Endothelial cell of umbilical vein (primary cell): ENCODE measurements around the gene RGL3. TPM values are rescaled to one million over a fixed set of nuclear protein-coding genes. Genes with fewer than 3 reads are reported as not detected.

Experiments
- BruUV-seq: library from RNA; stranded (reverse); fragments of 400-500 nt; replicated peaks from 2 replicates; lab custom pipeline; 2021; lab: Mats Ljungman, UMichigan
- CTCF ChIA-PET: fragments of 300-600, 350-600 bp; sonication (Branson Sonifier 250); formaldehyde crosslinking; loops from one replicate; lab custom pipeline; 2021; ENCODE audit warnings: antibody characterized with exemption, inconsistent platforms; lab: Charles Lee
- POLR2A ChIA-PET: fragments of 300-600, 350-600 bp; sonication (Branson Sonifier 250); formaldehyde crosslinking; loops from one replicate; lab custom pipeline; 2021; ENCODE audit warnings: antibody characterized with exemption, inconsistent platforms; lab: Charles Lee
- DNase-seq: peaks from one replicate; pipeline ENCODE4 v3.0.0-alpha.2; 2011; ENCODE audit warnings: low read depth, low spot score
- FAIRE-seq: peaks from 2 replicates; lab custom pipeline; 2011; peaks lifted over from hg19 to GRCh38; lab: Jason Lieb, UNC
- H2AFZ ChIP-seq: 2 replicates; pipeline ENCODE4 v1.6.0; 2012; ENCODE audit warnings: low read depth, low read length, control low read depth, inconsistent platforms
- H3K27ac ChIP-seq: 2 replicates; pipeline ENCODE4 v1.5.1; 2011; ENCODE audit warnings: low read depth, mild to moderate bottlenecking, control low read depth, low read length, moderate library complexity; ENCODE audit not compliant: insufficient read depth
- H3K27me3 ChIP-seq, 2 experiments: 2 replicates each; pipeline versions ENCODE4 v1.6.0 to v1.6.1; 2011; ENCODE audit warnings: low read length in 2 of 2, mixed read lengths in 1 of 2; ENCODE audit not compliant: control insufficient read depth in 2 of 2, insufficient read depth in 2 of 2
- H3K36me3 ChIP-seq, 2 experiments: 2 replicates in 1 of 2; 3 replicates in 1 of 2; pipeline ENCODE4 v1.5.1; 2011; ENCODE audit warnings: low read length in 2 of 2, mild to moderate bottlenecking in 1 of 2, moderate library complexity in 1 of 2; ENCODE audit not compliant: control insufficient read depth in 2 of 2, insufficient read depth in 2 of 2; ENCODE audit errors: extremely low read depth in 1 of 2
- H3K4me1 ChIP-seq: 3 replicates; pipeline ENCODE4 v1.5.1; 2011; ENCODE audit warnings: mild to moderate bottlenecking, low read length; ENCODE audit not compliant: control insufficient read depth, insufficient read depth; ENCODE audit errors: extremely low read depth
- H3K4me2 ChIP-seq: 2 replicates; pipeline ENCODE4 v1.6.1; 2011; ENCODE audit warnings: low read length, control low read depth, mixed read lengths; ENCODE audit not compliant: insufficient read depth
- H3K4me3 ChIP-seq, 3 experiments: fragments of 200-600 bp in 1 of 3; sonication (generic), shearing (Covaris generic) in 1 of 3; replicated peaks in 1 of 3; 2 replicates each; pipeline ENCODE4 v1.5.1; 2011 to 2016; ENCODE audit warnings: control low read depth in 3 of 3, low read length in 3 of 3, mild to moderate bottlenecking in 2 of 3, inconsistent platforms in 1 of 3, low read depth in 1 of 3, moderate library complexity in 1 of 3; ENCODE audit not compliant: insufficient read depth in 1 of 3
- H3K79me2 ChIP-seq: 2 replicates; pipeline ENCODE4 v1.6.0; 2012; ENCODE audit warnings: low read length, inconsistent platforms; ENCODE audit not compliant: control insufficient read depth, insufficient read depth
- H3K9ac ChIP-seq: replicated peaks from 2 replicates; pipeline ENCODE3; 2011; ENCODE audit warnings: low read length, control low read depth; ENCODE audit not compliant: insufficient read depth; ENCODE audit errors: extremely low read depth
- H3K9me1 ChIP-seq: replicated peaks from 3 replicates; pipeline ENCODE4 v1.6.0; 2011; ENCODE audit warnings: mild to moderate bottlenecking, low read length; ENCODE audit not compliant: control insufficient read depth, insufficient read depth; ENCODE audit errors: extremely low read depth
- H3K9me3 ChIP-seq: replicated peaks from 2 replicates; pipeline ENCODE4 v1.5.1; 2012; ENCODE audit warnings: low read length, inconsistent platforms; ENCODE audit not compliant: control insufficient read depth, insufficient read depth
- H4K20me1 ChIP-seq: replicated peaks from 2 replicates; pipeline ENCODE3; 2011; ENCODE audit warnings: mild to moderate bottlenecking, low read length; ENCODE audit not compliant: control insufficient read depth, insufficient read depth; ENCODE audit errors: extremely low read depth
- EZH2 ChIP-seq: IDR thresholded peaks from 2 replicates; pipeline ENCODE4 v1.6.1; 2012; ENCODE audit warnings: borderline replicate concordance, low read depth, mild to moderate bottlenecking, moderate library complexity, low read length, inconsistent platforms; ENCODE audit not compliant: severe bottlenecking
- GATA2 ChIP-seq: IDR thresholded peaks from 2 replicates; pipeline ENCODE4 v1.7.0; 2011; ENCODE audit warnings: low read depth, mild to moderate bottlenecking, moderate library complexity, mixed read lengths, low read length; ENCODE audit not compliant: insufficient read length, insufficient read depth
- JUN ChIP-seq: IDR thresholded peaks from 2 replicates; pipeline ENCODE4 v1.6.1; 2011; ENCODE audit warnings: borderline replicate concordance, low read depth; ENCODE audit not compliant: insufficient read length, insufficient read depth
- MYC ChIP-seq: IDR thresholded peaks from one replicate; pipeline ENCODE4 v1.6.1; 2011; ENCODE audit warnings: mild to moderate bottlenecking, low read depth, low read length
- POLR2A ChIP-seq: IDR thresholded peaks from 2 replicates; pipeline ENCODE4 v1.6.1; 2012; ENCODE audit warnings: low read depth, mild to moderate bottlenecking, control low read depth, low read length
- dilution Hi-C: fragments of 300-500 bp; cut with MboI; formaldehyde crosslinking; loops from one replicate; pipeline ENCODE4 v1.15.0; 2019; ENCODE audit warnings: low sequenced_read_pairs; ENCODE audit not compliant: extremely low pct_ligation_motif_present
- intact Hi-C: fragments of 100-400 bp; cut with micrococcal nuclease; formaldehyde crosslinking; loops from one replicate; pipeline ENCODE4 v1.10.0; 2022
- polyA plus RNA-seq, 4 experiments: library from polyadenylated mRNA; depleted of rRNA in 3 of 4; stranded (reverse) in 3 of 4; unstranded in 1 of 4; fragments of >200 nt; gene quantifications; 2 replicates each; pipeline versions ENCODE4 v1.2.1 to v1.2.3, GENCODE V29; 2011 to 2012; ENCODE audit warnings: missing spikeins in 1 of 4
- small RNA-seq: library from RNA; depleted of rRNA; stranded (forward); fragments of <200 nt; gene quantifications from one replicate; pipeline ENCODE3, GENCODE V24; 2012; ENCODE audit warnings: low replicate concordance, low read depth; ENCODE audit not compliant: insufficient read depth, insufficient read length
- total RNA-seq: library from RNA; stranded (reverse); gene quantifications from 2 replicates; pipeline ENCODE4 v1.2.3, GENCODE V29; 2021
- TF ChIP-seq, protein P1 (sequence below), 2 donors: IDR thresholded peaks; 1 replicate in 1 of 2; 2 replicates in 1 of 2; pipeline ENCODE4 v1.5.1; 2011; ENCODE audit warnings: low read length in 2 of 2, mild to moderate bottlenecking in 2 of 2, moderate library complexity in 2 of 2, control low read depth in 1 of 2, inconsistent platforms in 1 of 2, low read depth in 1 of 2; ENCODE audit not compliant: insufficient read depth in 1 of 2; ENCODE audit errors: extremely low read depth in 1 of 2

RGL3 gene
- total and polyA plus RNA-seq, 2 donors (not counting 3 experiments of a cell fraction or from before 2014, with no cell fraction given): 0.23 to 5.2 TPM

DNA sequence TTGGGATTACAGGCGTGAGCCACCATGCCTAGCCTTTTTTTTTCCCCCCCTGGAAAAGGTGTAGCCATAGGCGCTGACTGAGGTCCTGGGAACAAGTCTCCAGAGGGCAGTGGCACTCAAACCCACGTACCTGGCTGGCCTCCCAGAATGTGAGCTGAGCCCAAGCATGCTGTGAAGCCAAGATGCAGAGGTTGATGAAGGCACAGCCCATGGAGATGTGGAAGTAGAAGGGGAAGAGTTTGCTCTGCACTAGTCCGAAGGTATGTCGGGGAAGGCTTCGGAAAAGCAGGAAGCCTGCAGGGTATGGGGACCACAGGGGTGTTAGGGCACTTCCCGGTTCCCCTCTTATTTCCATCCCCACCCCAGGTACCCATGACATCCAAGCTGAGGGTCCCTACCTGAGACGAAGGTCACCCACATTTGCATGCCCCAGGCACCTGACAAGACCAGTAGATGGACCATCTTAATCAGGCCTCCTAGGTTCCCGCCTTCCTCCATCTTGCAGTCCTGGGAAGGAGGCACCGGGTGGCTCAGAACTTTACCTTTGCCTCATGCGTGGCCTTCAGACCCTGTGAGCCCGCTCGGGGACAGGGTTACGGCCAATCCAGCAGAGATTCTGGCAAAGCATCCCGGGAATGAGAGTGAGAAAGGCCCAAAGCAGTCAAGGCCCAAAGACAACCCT is 73.9 kb downstream of the RGL3 start:
- Histone ChIP-seq H3K4me1 (peaks cover 21% of the 10 kb centered on the region), H3K9me1 (no peaks in the 10 kb centered on the region), H3K9me3 (no peaks in the 10 kb centered on the region), H3K9ac (no peak overlapping the region), H3K27me3 (no peaks in the 10 kb centered on the region), H3K4me2 (peak overlapping the region; percentile 57), H3K4me3 (peak overlapping the region; percentile 18 to 93 (median 72)), H2AFZ (no peak overlapping the region), H3K27ac (no peak overlapping the region), H3K36me3 (peaks cover 0 to 3% of the 10 kb centered on the region in 2 experiments), H4K20me1 (no peaks in the 10 kb centered on the region), H3K79me2 (no peaks in the 10 kb centered on the region)
- ChIA-PET CTCF (interaction anchor here (0.6 to 2.1 kb wide), 9 partner anchors 8 to 137 kb away, joined by 3 to 14 read pairs (median 5); partner anchors contain the start of genes EPOR, ODAD3, PRKCSH and SWSAP1), POLR2A (interaction anchor here (0.7 to 1.1 kb wide), 2 partner anchors 30 to 1502 kb away, joined by 4 to 10 read pairs; partner anchors contain the start of gene SWSAP1)
- no TSS peak for BruUV-seq
- DNase-seq (peak; percentile 21), FAIRE-seq (peak; percentile 44)
- no peak for TF ChIP-seq JUN
- no peak for TF ChIP-seq GATA2
- TF ChIP-seq, protein P1, sequence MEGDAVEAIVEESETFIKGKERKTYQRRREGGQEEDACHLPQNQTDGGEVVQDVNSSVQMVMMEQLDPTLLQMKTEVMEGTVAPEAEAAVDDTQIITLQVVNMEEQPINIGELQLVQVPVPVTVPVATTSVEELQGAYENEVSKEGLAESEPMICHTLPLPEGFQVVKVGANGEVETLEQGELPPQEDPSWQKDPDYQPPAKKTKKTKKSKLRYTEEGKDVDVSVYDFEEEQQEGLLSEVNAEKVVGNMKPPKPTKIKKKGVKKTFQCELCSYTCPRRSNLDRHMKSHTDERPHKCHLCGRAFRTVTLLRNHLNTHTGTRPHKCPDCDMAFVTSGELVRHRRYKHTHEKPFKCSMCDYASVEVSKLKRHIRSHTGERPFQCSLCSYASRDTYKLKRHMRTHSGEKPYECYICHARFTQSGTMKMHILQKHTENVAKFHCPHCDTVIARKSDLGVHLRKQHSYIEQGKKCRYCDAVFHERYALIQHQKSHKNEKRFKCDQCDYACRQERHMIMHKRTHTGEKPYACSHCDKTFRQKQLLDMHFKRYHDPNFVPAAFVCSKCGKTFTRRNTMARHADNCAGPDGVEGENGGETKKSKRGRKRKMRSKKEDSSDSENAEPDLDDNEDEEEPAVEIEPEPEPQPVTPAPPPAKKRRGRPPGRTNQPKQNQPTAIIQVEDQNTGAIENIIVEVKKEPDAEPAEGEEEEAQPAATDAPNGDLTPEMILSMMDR (IDR thresholded peaks at IDR 0.05; ENCODE audit: extremely low read depth in 1 of 2, insufficient read depth in 1 of 2, low read depth in 1 of 2, low read length in 2 of 2): no peak
- TF ChIP-seq MYC: no peak
- TF ChIP-seq POLR2A: no peak
- TF ChIP-seq EZH2: no peak
- dilution Hi-C loops (no loop called here), intact Hi-C loops (loop anchor here (2.0 kb wide), 1 partner anchor 76 kb away; no protein-coding TSS in a partner anchor)

Small RNAs within 50 kb of the gene (small RNA-seq; reads per million reads assigned to genes)
- gene RF00019: not detected

Other genes with a start within 250 kb of the RGL3 start
- 77.9 and 78.0 TPM in 2 replicates for gene KANK2, start 221.8 kb downstream of the RGL3 start, total RNA-seq
- gene KANK2, start 221.8 kb downstream of the RGL3 start, polyA plus RNA-seq: 41.7 and 48.1 TPM in 2 replicates
- not detected in 2 replicates for gene ANGPTL8, start 179.7 kb downstream of the RGL3 start, total RNA-seq
- gene ANGPTL8, start 179.7 kb downstream of the RGL3 start, polyA plus RNA-seq: not detected in 2 replicates
- gene DOCK6, start 156.8 kb downstream of the RGL3 start, total RNA-seq: 334 and 353 TPM in 2 replicates
- 126 and 154 TPM in 2 replicates for gene DOCK6, start 156.8 kb downstream of the RGL3 start, polyA plus RNA-seq
- gene TSPAN16, start 123.2 kb downstream of the RGL3 start, total RNA-seq: not detected in 2 replicates
- gene TSPAN16, start 123.2 kb downstream of the RGL3 start, polyA plus RNA-seq: not detected in 2 replicates
- 41.1 and 48.2 TPM in 2 replicates for gene RAB3D, start 79.7 kb downstream of the RGL3 start, total RNA-seq
- 34.1 and 35.4 TPM in 2 replicates for gene RAB3D, start 79.7 kb downstream of the RGL3 start, polyA plus RNA-seq
- gene TMEM205, start 73.0 kb downstream of the RGL3 start, total RNA-seq: 57.3 and 58.9 TPM in 2 replicates
- gene TMEM205, start 73.0 kb downstream of the RGL3 start, polyA plus RNA-seq: 345 and 364 TPM in 2 replicates
- gene CCDC159, start 72.8 kb downstream of the RGL3 start, total RNA-seq: 30.3 and 31.6 TPM in 2 replicates
- gene CCDC159, start 72.8 kb downstream of the RGL3 start, polyA plus RNA-seq: 28.2 and 30.0 TPM in 2 replicates
- 22.8 and 23.7 TPM in 2 replicates for gene PLPPR2, start 63.9 kb downstream of the RGL3 start, total RNA-seq
- gene PLPPR2, start 63.9 kb downstream of the RGL3 start, polyA plus RNA-seq: 28.7 and 34.5 TPM in 2 replicates
- gene SWSAP1, start 44.6 kb downstream of the RGL3 start, total RNA-seq: 2.7 and 3.7 TPM in 2 replicates
- gene SWSAP1, start 44.6 kb downstream of the RGL3 start, polyA plus RNA-seq: 4.4 and 4.8 TPM in 2 replicates
- gene EPOR, start 35.0 kb downstream of the RGL3 start, total RNA-seq: 11.4 and 12.6 TPM in 2 replicates
- gene EPOR, start 35.0 kb downstream of the RGL3 start, polyA plus RNA-seq: 17.3 and 23.5 TPM in 2 replicates
- 0.97 TPM in 1 of 2 replicates, not detected in the other for gene ODAD3, start 15.8 kb upstream of the RGL3 start, total RNA-seq
- gene ODAD3, start 15.8 kb upstream of the RGL3 start, polyA plus RNA-seq: 0.05 and 0.14 TPM in 2 replicates
- gene PRKCSH, start 16.3 kb upstream of the RGL3 start, total RNA-seq: 387 and 425 TPM in 2 replicates
- 215 and 267 TPM in 2 replicates for gene PRKCSH, start 16.3 kb upstream of the RGL3 start, polyA plus RNA-seq
- 0.07 TPM in 1 of 2 replicates, not detected in the other for gene ELAVL3, start 61.7 kb upstream of the RGL3 start, total RNA-seq
- not detected in 2 replicates for gene ELAVL3, start 61.7 kb upstream of the RGL3 start, polyA plus RNA-seq
- 7.0 and 9.8 TPM in 2 replicates for gene ZNF653, start 86.5 kb upstream of the RGL3 start, total RNA-seq
- gene ZNF653, start 86.5 kb upstream of the RGL3 start, polyA plus RNA-seq: 7.1 and 8.7 TPM in 2 replicates
- 32.4 and 36.7 TPM in 2 replicates for gene ECSIT, start 109.8 kb upstream of the RGL3 start, total RNA-seq
- 47.2 and 54.0 TPM in 2 replicates for gene ECSIT, start 109.8 kb upstream of the RGL3 start, polyA plus RNA-seq
- not detected in 2 replicates for gene CNN1, start 119.5 kb upstream of the RGL3 start, total RNA-seq
- 0.76 and 1.0 TPM in 2 replicates for gene CNN1, start 119.5 kb upstream of the RGL3 start, polyA plus RNA-seq
- 39.4 and 49.9 TPM in 2 replicates for gene ELOF1, start 139.9 kb upstream of the RGL3 start, total RNA-seq
- 80.2 and 92.6 TPM in 2 replicates for gene ELOF1, start 139.9 kb upstream of the RGL3 start, polyA plus RNA-seq
- gene ACP5, start 158.3 kb upstream of the RGL3 start, total RNA-seq: not detected in 2 replicates
- 0.84 and 1.3 TPM in 2 replicates for gene ACP5, start 158.3 kb upstream of the RGL3 start, polyA plus RNA-seq
- gene ZNF627, start 178.2 kb upstream of the RGL3 start, total RNA-seq: 9.7 and 11.2 TPM in 2 replicates
- 5.6 and 5.9 TPM in 2 replicates for gene ZNF627, start 178.2 kb upstream of the RGL3 start, polyA plus RNA-seq